Gastrocnemius medialis (tissue), 4 donors: ENCODE measurements around the gene CCDC85A. TPM values are rescaled to one million over a fixed set of nuclear protein-coding genes. Genes with fewer than 3 reads are reported as not detected.
A peak's percentile ranks its signal among the peaks of the same experiment; 100 is the strongest.
"Not testable (repeated sequence)": the region's sequence is repeated elsewhere in the genome, so short reads cannot be mapped to it uniquely, and the experiment has no call there.

ENCODE experiments used
- ATAC-seq, 2 donors: fragments of 150-250 bp; one replicate each; pipeline ENCODE4 v1.9.1; 2016
- DNase-seq, 2 donors: peaks; one replicate each; pipeline ENCODE4 v3.0.0-alpha.2; 2019
- H3K27ac ChIP-seq, 4 donors: fragments of 200-600 bp; sonication (generic); 1 replicate in 1 of 4; 2 replicates in 3 of 4; pipeline ENCODE4 v1.5.1; 2016 to 2018; ENCODE audit warnings: mild to moderate bottlenecking in 2 of 4, moderate library complexity in 1 of 4
- H3K27me3 ChIP-seq, 3 donors: fragments of 200-600 bp; sonication (generic) in 2 of 3; 1 replicate in 1 of 3; 2 replicates in 2 of 3; pipeline versions ENCODE4 v1.5.1 to v1.6.0; 2016 to 2019; ENCODE audit warnings: mild to moderate bottlenecking in 1 of 3, moderate library complexity in 1 of 3
- H3K36me3 ChIP-seq, 2 donors: fragments of 200-600 bp; sonication (generic) in 1 of 2; one replicate each; pipeline ENCODE4 v1.5.1; 2017 to 2018
- H3K4me1 ChIP-seq, 2 donors: fragments of 200-600 bp; sonication (generic) in 1 of 2; one replicate each; pipeline ENCODE4 v1.5.1; 2016 to 2017; ENCODE audit warnings: mild to moderate bottlenecking in 2 of 2
- H3K4me3 ChIP-seq, 4 donors: fragments of 200-600 bp; sonication (generic) in 3 of 4; 1 replicate in 1 of 4; 2 replicates in 3 of 4; pipeline ENCODE4 v1.5.1; 2016 to 2019; ENCODE audit warnings: mild to moderate bottlenecking in 2 of 4
- H3K9me3 ChIP-seq, 3 donors: fragments of 200-600 bp; sonication (generic) in 2 of 3; 1 replicate in 1 of 3; 2 replicates in 2 of 3; pipeline ENCODE4 v1.5.1; 2016 to 2019
- CTCF ChIP-seq, 5 experiments: fragments of 450-650 bp in 3 of 5; fragments of 200-600 bp in 2 of 5; sonication (generic) in 2 of 5; IDR thresholded peaks in 4 of 5; conservative IDR thresholded peaks in 1 of 5; 1 replicate in 4 of 5; 2 replicates in 1 of 5; pipeline ENCODE4 v1.5.1; 2016 to 2019; ENCODE audit warnings: antibody characterized with exemption in 5 of 5, mild to moderate bottlenecking in 3 of 5, moderate library complexity in 3 of 5
- POLR2A ChIP-seq, 2 donors: fragments of 450-650 bp; IDR thresholded peaks; one replicate each; pipeline ENCODE4 v1.6.1; 2017; ENCODE audit warnings: antibody characterized with exemption in 2 of 2, mild to moderate bottlenecking in 2 of 2, moderate library complexity in 2 of 2
- in situ Hi-C, 4 donors: fragments of 200-750 bp; cut with MboI; loops; one replicate each; pipeline versions ENCODE4 v1.15.0 to v1.8.0; 2017; ENCODE audit warnings: low sequenced_read_pairs in 4 of 4
- intact Hi-C: fragments of 100-400 bp; cut with DNase I; formaldehyde crosslinking; loops from one replicate; pipeline ENCODE4 v1.15.1; 2023; ENCODE audit warnings: low total_unique reads
- total RNA-seq, 4 donors: library from RNA; depleted of rRNA; stranded (reverse); fragments of >200 nt; gene quantifications; one replicate each; pipeline versions ENCODE4 v1.1.0 to v1.2.3, GENCODE V29; 2016

Gene CCDC85A
- total RNA-seq, 4 donors from 2014 or later = 4.6 to 8.2 (median 6.1) TPM

GRCh38 chr2:56151841-56152240 is 31.9 kb upstream of the CCDC85A start:
- H3K4me3 ChIP-seq = no peak overlapping the region
- no peaks in the 10 kb centered on the region for H3K4me1 ChIP-seq
- no peak for TF ChIP-seq POLR2A (IDR thresholded peaks at IDR 0.05)
- TF ChIP-seq CTCF (IDR thresholded peaks at IDR 0.05 in 4 of 5, conservative IDR thresholded peaks at IDR 0.05 in 1 of 5) = no peak
- DNase-seq (no peak), ATAC-seq (no peak)
- H3K9me3 ChIP-seq = no peaks in the 10 kb centered on the region
- H3K27ac ChIP-seq = no peak overlapping the region
- in situ Hi-C loops = no loop called here
- no peaks in the 10 kb centered on the region for H3K27me3 ChIP-seq
- H3K36me3 ChIP-seq = no peaks in the 10 kb centered on the region
- intact Hi-C loops = no loop called here

- DNase-seq = no peak
- H3K9me3 ChIP-seq = no peaks in the 10 kb centered on the region
- in situ Hi-C loops (no loop called here), intact Hi-C loops (no loop called here)
- H3K36me3 ChIP-seq = no peaks in the 10 kb centered on the region
- H3K27me3 ChIP-seq = no peaks in the 10 kb centered on the region
- H3K27ac ChIP-seq = no peak overlapping the region
- H3K4me1 ChIP-seq = no peaks in the 10 kb centered on the region
- ATAC-seq = no peak
- TF ChIP-seq CTCF (IDR thresholded peaks at IDR 0.05 in 4 of 5, conservative IDR thresholded peaks at IDR 0.05 in 1 of 5) = no peak
- no peak for TF ChIP-seq POLR2A (IDR thresholded peaks at IDR 0.05)
- H3K4me3 ChIP-seq = no peak overlapping the region
Observed at GRCh38 chr2:56155188-56155587, 28.6 kb upstream of the CCDC85A start.

GRCh38 chr2:56159875-56160274 is 23.9 kb upstream of the CCDC85A start:
- intact Hi-C loops, H3K4me3 ChIP-seq, H3K36me3 ChIP-seq, H3K9me3 ChIP-seq, DNase-seq, H3K27ac ChIP-seq, H3K4me1 ChIP-seq, ATAC-seq, in situ Hi-C loops, H3K27me3 ChIP-seq: not testable (repeated sequence)

- Histone ChIP-seq H3K4me3 (no peak overlapping the region), H3K27me3 (no peaks in the 10 kb centered on the region), H3K36me3 (no peaks in the 10 kb centered on the region), H3K9me3 (no peaks in the 10 kb centered on the region), H3K27ac (peak overlapping the region in 3 of 4 donors; percentile 16 to 38 (median 23)), H3K4me1 (no peaks in the 10 kb centered on the region)
- intact Hi-C loops (loop anchor here (2.0 kb wide), 1 partner anchor 73 kb away; no protein-coding TSS in a partner anchor), in situ Hi-C loops (no loop called here)
- TF ChIP-seq POLR2A (IDR thresholded peaks at IDR 0.05) (no peak), CTCF (IDR thresholded peaks at IDR 0.05 in 4 of 5, conservative IDR thresholded peaks at IDR 0.05 in 1 of 5) (no peak)
- ATAC-seq (peak; percentile 35 to 52), DNase-seq (no peak)
Observed at GRCh38 chr2:56167616-56168562, 15.9 kb upstream of the CCDC85A start.

DNA sequence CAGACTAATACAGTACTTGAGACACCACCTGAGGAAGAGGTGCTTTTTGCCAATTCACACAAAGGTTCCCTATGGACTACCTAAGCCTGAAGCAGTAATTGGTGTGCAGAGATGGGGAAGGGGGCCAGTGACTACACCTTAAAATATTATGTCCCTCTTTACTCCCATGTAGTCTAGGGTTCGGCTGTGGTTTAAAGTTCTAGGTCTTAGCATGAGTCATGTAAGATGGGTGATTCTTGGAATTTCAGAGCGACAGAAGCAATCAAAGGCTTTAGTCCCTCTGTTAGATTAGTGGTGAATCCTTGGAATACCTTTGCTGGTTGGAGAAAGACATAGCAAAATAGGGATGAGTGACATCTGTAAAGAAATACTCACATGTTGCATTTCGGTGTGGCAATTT is 14.3 kb upstream of the CCDC85A start:
- intact Hi-C loops = no loop called here
- no peaks in the 10 kb centered on the region for H3K4me1 ChIP-seq
- H3K36me3 ChIP-seq = no peaks in the 10 kb centered on the region
- TF ChIP-seq CTCF (IDR thresholded peaks at IDR 0.05 in 4 of 5, conservative IDR thresholded peaks at IDR 0.05 in 1 of 5) = no peak
- no peak for TF ChIP-seq POLR2A (IDR thresholded peaks at IDR 0.05)
- peak overlapping the region in 1 of 4 donors; percentile 38 for H3K27ac ChIP-seq
- DNase-seq (no peak), ATAC-seq (no peak)
- in situ Hi-C loops = no loop called here
- no peaks in the 10 kb centered on the region for H3K9me3 ChIP-seq
- no peak overlapping the region for H3K4me3 ChIP-seq
- H3K27me3 ChIP-seq = no peaks in the 10 kb centered on the region
